H7 (cell line): ENCODE measurements around the gene ITK. TPM values are rescaled to one million over a fixed set of nuclear protein-coding genes. Genes with fewer than 3 reads are reported as not detected.
"Not testable (repeated sequence)": the region's sequence is repeated elsewhere in the genome, so short reads cannot be mapped to it uniquely, and the experiment has no call there.

ENCODE experiments used
- DNase-seq: peaks from one replicate; pipeline ENCODE4 v3.0.0; 2012
- H3K27me3 ChIP-seq: 2 replicates; pipeline ENCODE4 v1.6.0; 2011; ENCODE audit warnings: mild to moderate bottlenecking, low read length; ENCODE audit not compliant: control insufficient read depth, insufficient read depth
- H3K36me3 ChIP-seq: replicated peaks from 2 replicates; pipeline ENCODE4 v1.5.1; 2011; ENCODE audit warnings: low read length; ENCODE audit not compliant: control insufficient read depth, insufficient read depth
- H3K4me3 ChIP-seq: 2 replicates; pipeline ENCODE4 v1.5.1; 2011; ENCODE audit warnings: low read depth, mild to moderate bottlenecking, control low read depth, low read length, moderate library complexity; ENCODE audit not compliant: insufficient read depth
- total RNA-seq: library from RNA; depleted of rRNA; stranded (reverse); fragments of >200 nt; shearing (Covaris generic); gene quantifications from 2 replicates; pipeline ENCODE4 v1.2.3, GENCODE V29; 2014

The ITK gene
- total RNA-seq, 1 experiment from 2014 or later, result 0.03 TPM

DNA sequence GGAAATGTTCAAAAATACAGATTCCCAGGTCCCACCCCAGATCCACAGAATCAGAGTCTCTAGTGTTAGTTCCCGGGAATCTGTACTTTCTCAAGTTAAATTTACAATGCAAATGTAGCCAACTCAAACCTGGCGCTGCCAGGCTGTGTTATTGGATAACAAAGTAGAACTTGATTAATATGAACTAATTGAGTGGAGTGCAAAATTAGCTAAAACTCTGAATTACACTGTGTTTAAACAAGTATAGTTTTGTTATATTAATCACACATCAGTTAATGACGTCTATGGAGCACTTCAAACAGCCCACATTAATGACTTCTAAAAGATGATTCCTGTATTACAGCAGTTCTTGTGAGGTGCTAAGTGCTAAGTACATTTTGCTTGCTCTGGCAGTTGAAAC, 52.9 kb downstream of the ITK start:
- H3K27me3 ChIP-seq, result no peaks in the 10 kb centered on the region
- no peak overlapping the region for H3K4me3 ChIP-seq
- no peak for DNase-seq
- no peaks in the 10 kb centered on the region for H3K36me3 ChIP-seq

GRCh38 chr5:157236423-157236822, 55.8 kb downstream of the ITK start:
- Histone ChIP-seq H3K27me3 (no peaks in the 10 kb centered on the region), H3K36me3 (no peaks in the 10 kb centered on the region), H3K4me3 (no peak overlapping the region)
- DNase-seq, result no peak

- DNase-seq, result no peak
- Histone ChIP-seq H3K4me3 (no peak overlapping the region), H3K27me3 (no peaks in the 10 kb centered on the region), H3K36me3 (no peaks in the 10 kb centered on the region)
Observed at GRCh38 chr5:157241483-157241882, 60.8 kb downstream of the ITK start.

GRCh38 chr5:157244704-157245103, 64.1 kb downstream of the ITK start:
- not testable (repeated sequence) for DNase-seq, H3K27me3 ChIP-seq, H3K36me3 ChIP-seq, H3K4me3 ChIP-seq

- DNase-seq, result no peak
Observed at GRCh38 chr5:157245476-157245875, 64.8 kb downstream of the ITK start.

DNA sequence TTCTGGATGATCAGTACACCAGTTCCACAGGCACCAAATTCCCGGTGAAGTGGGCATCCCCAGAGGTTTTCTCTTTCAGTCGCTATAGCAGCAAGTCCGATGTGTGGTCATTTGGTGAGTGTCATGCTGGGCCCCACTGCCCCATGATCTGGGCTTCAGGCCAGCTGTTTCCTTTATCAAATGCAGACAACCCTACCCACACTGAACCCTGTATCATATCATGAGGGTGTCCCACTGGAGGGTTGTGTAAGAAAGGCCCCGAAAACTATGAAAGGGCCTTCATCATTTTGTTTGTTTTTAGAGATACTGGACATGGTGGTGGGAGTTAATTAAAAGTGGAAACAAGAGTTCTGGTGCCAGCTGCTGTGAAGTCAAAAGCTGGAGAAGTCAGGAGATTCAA, 65.2 kb downstream of the ITK start:
- no peak for DNase-seq
- no peak overlapping the region for H3K4me3 ChIP-seq
- no peaks in the 10 kb centered on the region for H3K36me3 ChIP-seq

More at GRCh38 chr5:157245476-157245875, 64.8 kb downstream of the ITK start:
- H3K36me3 ChIP-seq, result no peaks in the 10 kb centered on the region
- no peaks in the 10 kb centered on the region for H3K27me3 ChIP-seq
- H3K4me3 ChIP-seq, result no peak overlapping the region

GRCh38 chr5:157247267-157247666, 66.6 kb downstream of the ITK start:
- DNase-seq, result no peak
- Histone ChIP-seq H3K4me3 (no peak overlapping the region), H3K36me3 (no peaks in the 10 kb centered on the region), H3K27me3 (no peaks in the 10 kb centered on the region)

More for the DNA sequence above, 65.2 kb downstream of the ITK start:
- no peaks in the 10 kb centered on the region for H3K27me3 ChIP-seq

- DNase-seq, result no peak
- Histone ChIP-seq H3K4me3 (no peak overlapping the region), H3K36me3 (no peaks in the 10 kb centered on the region), H3K27me3 (no peaks in the 10 kb centered on the region)
Observed at GRCh38 chr5:157248821-157249470, 68.3 kb downstream of the ITK start.

- Histone ChIP-seq H3K36me3 (no peaks in the 10 kb centered on the region), H3K27me3 (no peaks in the 10 kb centered on the region), H3K4me3 (no peak overlapping the region)
- no peak for DNase-seq
Observed at GRCh38 chr5:157252711-157253465, 72.2 kb downstream of the ITK start.

DNA sequence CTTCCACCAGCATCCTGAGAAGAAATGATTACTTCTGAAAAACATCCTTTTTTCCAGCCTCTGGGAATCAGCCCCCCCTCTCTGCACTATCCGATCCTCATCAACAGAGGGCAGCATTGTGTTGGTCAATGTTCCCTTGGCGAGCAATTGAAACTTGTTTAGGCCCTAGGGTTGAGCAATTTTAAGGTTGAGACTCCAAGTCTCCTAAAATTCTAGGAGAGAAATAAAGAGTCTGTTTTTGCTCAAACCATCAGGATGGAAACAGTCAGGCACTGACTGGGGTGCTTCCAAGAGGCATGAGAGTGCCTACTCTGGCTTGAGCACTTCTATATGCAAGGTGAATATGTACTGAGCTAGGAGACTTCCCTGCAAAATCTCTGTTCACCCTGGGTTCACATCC, 72.9 kb downstream of the ITK start:
- DNase-seq, result peak; percentile 66
- Histone ChIP-seq H3K27me3 (no peaks in the 10 kb centered on the region), H3K36me3 (no peaks in the 10 kb centered on the region), H3K4me3 (no peak overlapping the region)

DNA sequence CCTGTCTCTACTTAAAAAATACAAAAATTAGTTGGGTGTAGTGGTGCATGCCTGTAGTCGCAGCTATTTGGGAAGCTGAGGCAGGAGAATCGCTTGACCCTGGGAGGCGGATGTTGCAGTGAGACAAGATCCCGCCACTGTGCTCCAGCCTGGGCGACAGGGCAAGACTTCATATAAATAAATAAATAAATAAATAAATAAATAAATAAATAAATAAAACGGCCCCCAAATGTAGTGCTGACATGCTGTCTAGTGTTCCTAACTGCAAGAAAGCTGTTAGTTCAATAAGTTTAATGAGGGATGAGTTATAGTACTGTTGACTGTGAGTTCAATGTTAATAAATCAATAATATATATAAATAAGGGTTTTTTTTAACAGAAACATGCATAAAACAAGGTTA, 77.8 kb downstream of the ITK start:
- no peaks in the 10 kb centered on the region for H3K27me3 ChIP-seq
- no peak overlapping the region for H3K4me3 ChIP-seq
- DNase-seq, result no peak
- H3K36me3 ChIP-seq, result no peaks in the 10 kb centered on the region

DNA sequence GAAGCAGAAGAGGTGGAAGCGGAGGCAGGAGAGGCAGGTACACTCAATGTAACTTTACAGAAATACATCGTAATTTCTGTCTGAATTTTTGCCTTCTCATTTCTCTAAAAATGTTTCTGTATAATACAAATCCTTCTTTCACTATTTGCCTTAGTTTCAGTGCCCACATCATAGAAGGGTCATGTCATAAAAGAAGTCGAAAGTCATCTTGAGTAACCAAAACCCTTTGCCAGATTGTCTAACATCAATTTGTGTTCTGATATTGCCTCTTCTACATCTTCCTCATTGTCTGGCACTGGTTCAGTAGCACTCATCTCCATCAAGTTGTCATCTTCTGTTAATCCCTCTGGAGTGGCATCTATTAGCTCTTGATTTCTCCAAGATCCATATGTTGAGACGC, 79.1 kb downstream of the ITK start:
- no peaks in the 10 kb centered on the region for H3K36me3 ChIP-seq
- H3K4me3 ChIP-seq, result no peak overlapping the region
- no peak for DNase-seq
- no peaks in the 10 kb centered on the region for H3K27me3 ChIP-seq

GRCh38 chr5:157263496-157264090, 83.0 kb downstream of the ITK start:
- peak; percentile 28 for DNase-seq

DNA sequence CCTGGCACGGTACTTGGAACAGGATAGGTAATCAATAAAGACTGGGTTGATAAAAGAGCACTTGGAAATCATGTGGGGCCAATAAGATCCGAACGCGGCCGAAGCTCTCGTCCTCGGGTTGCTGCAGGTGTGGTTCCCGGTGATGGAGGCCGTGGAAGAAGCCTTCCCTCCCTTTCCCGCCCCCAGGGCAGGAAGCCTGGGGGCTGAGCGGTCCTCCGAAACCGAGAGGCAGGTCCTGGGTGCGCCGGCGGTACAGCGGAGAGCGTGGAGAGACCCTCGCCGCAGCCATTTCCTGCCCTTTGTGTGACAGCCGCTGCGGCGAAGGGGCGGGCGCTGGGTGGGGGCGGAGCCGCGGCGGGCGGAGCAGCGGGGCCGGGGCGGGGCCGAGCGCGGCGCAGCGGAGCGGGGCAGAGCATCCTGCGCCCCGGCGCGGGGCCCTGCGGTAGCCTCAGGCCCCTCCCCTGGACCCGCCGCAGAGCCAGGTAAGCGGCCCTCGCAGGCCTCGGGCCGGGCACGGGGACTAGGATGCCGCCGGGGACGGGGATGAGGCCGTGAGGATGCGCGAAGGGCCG, 85.2 kb downstream of the ITK start, which contains the start of gene CYFIP2:
Gene CYFIP2, plus strand, starts transcription at position 410 of the 572 bp plus-strand sequence. CDS start 19,239 bp downstream, outside the sequence.
- Histone ChIP-seq H3K4me3 (peak within 1 kb of the TSS; percentile 58), H3K27me3 (peaks cover 14% of the 10 kb centered on the region; the same call in 1 of the 2 replicates), H3K36me3 (no peaks in the 10 kb centered on the region)
- DNase-seq, result peak; percentile 95

More at GRCh38 chr5:157263496-157264090, 83.0 kb downstream of the ITK start:
- no peaks in the 10 kb centered on the region for H3K36me3 ChIP-seq
- peaks cover 14% of the 10 kb centered on the region; the same call in 1 of the 2 replicates for H3K27me3 ChIP-seq
- no peak overlapping the region for H3K4me3 ChIP-seq
